A204.1 (cell line): ENCODE results near the gene ACOXL.
"Not testable (repeated sequence)": the region's sequence is repeated elsewhere in the genome, so short reads cannot be mapped to it uniquely, and the experiment has no call there.

Experiments used
- FAIRE-seq: peaks from 2 replicates; lab custom pipeline; 2012; peaks lifted over from hg19 to GRCh38; lab: Jason Lieb, UNC

Gene ACOXL

DNA sequence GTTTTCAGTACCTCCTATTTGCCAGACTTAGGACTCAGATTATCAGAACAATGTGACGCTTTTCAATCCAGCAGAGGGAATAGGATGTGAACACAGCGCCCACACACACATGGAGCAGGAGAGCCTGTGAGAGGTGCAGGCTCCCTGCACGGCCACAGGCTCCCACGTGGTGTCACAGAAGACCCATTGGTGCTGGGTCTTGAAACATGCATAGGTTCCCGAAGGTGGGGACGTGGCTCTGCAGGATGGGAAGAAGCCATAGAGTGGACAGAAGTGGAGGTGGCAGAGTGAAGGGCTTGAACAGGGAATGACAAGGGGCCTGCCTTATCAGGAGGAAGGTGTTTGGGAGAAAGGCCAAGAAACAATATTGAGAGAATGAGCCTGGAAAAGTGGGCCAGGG, 309.9 kb downstream of the ACOXL start:
- FAIRE-seq = no peak

DNA sequence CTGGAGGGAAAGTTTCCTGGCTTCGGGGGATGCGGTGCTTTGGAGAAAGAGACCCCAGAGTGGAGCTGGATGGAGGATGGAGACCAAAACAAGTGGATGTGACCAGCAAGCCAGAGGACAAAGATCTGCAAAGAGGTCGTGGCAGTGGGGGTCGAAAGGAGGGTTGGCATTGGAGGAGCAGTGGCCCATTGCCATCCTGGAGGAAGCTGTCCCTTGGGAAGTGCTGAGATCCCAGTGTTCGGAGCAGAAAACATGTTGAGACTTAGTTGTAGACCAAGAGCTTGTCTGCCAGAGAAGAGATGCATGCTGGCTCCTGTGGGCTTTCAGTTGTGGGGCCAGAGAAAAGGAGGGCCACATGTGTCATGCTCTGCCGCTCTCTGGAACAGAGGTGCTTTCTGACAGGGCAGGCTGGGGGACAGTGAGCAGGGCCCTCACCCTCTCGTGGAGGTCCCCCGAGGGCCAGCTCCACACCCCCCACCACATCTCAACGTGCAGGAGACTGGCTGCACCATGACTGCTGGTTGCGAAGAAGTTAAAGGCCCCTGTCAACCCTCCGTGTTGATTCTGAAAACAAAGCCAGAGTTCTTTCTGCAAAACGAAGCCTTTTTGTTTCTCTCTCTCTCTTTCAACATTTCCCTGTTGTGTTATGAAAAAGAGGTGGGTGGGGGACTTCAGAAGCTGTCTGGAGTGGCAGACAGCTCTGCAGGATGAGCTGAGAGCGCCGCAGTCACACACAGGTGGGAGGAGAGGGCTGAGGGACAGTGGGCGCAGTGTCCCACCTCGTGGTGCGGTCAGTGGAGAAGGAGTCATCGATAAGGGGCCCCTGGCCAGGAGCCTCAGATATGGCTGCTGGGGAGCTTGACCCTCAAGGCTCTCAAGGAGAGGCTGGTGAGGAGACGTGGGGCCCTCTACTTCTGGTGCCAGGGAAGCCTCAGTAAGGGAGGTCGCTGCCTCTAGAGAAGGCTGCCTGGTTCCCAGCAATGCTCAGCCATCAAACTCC, 310.7 kb downstream of the ACOXL start:
- no peak for FAIRE-seq

DNA sequence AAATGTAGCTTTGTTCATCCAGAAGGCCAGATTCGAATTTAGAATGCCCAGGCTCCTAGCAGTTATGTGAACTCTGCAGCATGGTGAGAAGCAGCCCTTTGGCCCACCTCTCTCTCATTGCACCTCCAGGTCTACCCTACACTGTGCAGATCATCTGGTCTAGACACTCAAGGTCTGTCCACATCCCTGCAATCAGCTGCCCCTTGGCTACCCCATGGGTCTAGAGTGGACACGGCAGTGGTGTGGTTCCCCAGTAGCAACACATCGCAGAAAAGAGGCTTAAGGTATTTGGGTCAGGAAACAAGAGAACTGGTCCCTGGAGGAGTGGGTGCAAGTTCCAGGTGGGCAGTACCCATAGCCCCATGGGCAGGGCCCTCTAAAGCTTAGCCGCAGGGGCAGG, 311.7 kb downstream of the ACOXL start:
- FAIRE-seq = no peak

DNA sequence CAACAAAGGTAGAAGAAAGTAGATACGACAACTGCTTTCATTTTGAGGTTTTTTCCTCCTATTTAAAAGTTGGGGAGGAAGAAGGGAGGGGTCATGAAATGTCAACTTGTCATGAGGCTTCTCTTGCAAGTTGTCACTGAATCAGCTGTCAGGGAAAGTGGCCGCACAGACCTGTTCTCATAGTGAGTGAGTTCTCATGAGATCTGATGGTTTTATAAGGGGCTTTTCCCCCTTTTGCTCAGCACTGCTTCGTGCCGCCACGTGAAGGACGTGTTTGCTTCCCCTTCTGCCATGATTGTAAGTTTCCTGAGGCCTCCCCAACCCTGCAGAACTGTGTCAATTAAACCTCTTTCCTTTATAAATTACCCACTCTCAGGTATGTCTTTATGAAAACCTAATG, 312.9 kb downstream of the ACOXL start:
- FAIRE-seq = not testable (repeated sequence)

DNA sequence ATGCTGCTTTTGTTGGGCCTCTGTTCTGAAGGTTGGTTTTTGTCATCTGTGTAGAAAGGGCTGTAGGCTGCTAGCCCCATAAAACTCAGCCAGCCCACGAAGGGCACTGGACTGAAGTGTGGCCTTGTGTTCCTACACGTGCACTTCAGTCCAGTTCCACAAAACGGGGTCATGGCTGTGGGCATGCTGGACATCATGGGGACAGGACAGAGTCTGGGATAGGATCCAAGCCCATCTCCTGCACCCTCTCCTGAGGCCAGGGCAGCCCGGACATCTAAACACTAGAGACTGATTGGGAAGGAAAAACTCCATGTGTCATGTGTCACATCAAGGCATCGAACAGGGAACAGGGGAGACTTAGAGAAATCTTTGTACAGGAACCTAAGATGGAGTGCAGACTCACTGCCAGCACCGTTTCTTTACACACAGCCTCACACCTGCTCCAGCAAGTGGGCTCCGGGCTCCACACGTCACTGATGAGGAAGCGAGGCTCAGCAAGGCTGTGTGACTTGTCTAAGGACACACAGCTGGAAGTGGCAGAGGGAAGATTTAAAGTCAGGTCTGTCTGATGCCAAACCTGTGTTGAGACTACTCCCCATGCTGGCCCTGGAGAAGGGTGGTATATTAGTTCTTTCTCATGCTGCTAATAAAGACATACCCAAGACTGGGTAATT, 313.5 kb downstream of the ACOXL start:
- FAIRE-seq = no peak

DNA sequence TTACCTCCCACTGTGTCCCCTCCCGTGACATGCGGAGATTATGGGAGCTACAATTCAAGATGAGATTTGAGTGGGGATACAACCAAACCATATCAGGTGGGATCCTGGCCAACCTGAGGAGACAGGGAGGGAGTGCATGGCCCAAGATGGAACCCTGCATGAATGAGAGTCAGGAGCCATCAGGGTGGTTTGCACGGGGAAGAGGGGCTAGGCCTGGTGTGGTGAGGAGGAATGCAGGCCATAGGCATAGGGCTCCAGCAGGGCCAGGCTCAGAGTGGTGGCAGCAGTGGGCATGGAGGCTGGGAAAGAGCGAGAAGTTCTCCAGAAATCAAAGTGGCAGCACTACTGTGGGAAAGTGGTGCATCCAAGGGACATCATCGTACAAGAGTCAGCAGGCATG, 314.3 kb downstream of the ACOXL start:
- no peak for FAIRE-seq

DNA sequence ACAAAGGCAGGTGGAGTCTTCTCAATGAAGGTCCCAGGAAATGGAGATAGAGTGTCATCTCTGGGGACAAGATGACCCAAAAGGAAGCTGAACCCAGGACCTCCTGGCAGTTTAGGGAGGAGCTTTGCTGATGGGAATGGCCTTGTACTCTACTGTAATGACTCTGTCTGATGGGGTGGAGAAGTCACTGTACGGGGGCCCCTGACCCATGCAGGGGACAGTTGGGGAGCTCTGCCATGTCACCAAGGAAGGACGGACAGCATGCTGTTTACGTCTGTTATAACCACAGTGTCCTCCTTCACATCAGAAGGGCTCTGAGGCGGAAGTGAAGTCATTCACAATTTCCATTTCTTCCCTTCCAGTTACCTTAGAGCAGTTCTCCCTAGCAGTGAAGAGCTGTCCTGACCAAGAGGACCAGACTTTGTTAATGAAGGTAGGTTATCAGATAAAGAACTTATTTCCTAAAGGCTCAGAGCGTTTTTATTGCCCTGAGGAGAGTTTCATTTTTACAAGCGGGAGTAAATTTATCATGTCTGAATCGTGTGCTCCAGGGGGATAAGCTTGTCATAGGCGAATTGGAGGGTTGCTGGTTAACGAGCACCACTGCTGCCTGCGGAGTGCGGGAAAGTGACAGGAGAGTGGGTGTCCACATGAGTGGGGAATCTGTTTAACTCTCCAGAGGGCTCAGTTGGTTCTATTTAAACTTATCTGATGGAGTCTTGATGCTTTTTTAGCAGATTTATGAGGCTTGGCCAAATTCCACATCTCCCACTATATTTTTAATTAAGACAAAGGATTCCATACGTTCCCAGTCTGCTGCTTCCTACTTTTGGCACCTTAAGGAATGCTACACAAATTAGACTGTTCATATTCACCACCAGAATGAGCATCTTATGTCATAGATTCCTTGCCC, 316.7 kb downstream of the ACOXL start:
- FAIRE-seq = no peak

DNA sequence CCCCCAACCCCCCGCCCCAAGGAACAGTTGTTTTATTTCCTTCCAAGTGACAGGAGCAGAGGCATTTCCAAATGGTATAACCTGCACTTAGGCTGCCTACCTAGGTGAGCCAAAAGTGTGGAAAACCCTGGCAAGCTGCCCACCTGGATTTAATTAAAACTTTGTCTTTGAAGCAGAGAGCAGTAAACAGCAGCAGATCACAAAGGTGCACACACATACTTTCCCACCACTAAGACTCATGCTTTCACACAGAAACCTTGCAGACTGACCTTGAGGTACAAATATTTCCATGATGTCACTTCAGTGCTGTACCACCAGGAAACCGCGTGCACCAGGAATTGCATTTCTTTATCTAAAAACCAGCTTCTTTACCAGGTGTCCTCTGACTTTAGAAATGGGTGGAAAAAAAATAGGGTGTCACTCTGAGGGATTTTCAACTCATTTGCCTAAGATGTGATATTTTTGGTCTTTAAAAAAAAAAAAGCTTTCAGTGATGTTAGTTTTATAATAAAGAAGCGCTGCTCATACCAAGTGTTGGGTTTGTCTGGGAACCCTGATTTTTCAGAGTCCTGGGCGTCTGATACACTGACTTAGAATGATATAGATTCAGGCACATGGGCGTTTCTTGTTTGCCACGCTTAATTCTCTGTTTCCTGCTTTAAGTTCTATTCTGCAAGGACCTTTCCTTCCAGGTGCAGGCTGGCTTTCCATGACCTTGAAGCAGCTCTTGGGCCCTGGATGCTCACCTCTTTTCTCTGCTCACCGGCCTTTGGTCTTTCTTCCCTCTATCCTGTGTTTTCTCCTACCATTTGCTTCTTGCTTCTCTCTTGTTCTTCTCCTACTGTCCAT, 317.6 kb downstream of the ACOXL start:
- no peak for FAIRE-seq

DNA sequence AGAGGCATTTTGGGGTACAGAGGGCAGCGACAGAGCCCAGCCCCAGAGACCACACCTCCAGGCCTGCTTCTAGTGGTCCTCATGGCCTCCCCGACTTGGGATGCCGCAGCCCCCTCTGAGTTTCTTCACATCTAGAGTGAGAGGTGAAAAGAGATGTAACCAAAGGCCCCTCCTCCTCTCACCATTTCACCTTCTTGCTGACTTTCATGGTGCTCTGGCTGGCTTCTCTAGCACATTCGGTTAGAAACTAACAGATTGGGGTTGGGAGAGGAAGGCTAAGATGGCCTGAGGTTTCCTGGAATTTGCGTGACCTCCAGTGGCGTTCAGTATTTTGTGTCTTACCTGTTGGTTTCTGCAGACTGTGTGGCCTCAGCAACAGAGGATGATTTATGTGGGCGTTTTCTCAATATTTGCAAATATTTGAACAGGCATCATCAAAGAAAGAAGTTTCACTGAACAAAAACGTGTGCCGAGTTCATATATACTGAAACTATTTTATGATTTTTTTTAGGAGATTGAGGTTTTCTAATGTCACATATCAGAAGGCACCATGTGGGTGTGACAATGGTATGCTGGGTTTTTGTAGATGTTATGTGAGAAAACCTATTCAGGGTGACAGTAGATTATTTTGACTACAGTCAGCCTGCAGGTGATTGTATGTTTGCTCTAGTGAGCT, 318.5 kb downstream of the ACOXL start:
- no peak for FAIRE-seq

DNA sequence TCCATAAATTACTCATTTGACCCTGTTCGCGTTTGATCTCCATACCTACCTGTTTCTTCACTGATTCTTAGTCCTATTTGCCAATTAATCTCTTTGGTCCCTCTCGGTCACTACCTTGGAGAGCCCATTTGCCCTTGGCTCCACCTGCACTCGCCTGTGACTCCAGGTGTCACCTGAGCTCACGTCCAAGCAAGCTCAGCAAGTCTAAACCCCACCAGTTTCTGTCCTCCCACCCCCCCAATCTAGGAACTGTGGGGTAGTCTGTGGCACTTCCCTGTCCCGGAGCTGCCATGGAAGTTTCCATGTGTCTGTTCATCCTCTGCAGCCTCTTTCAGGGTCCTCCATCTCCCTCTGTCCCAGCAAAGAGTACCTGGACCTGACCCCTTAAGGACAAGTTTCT, 320.2 kb downstream of the ACOXL start:
- FAIRE-seq = no peak

DNA sequence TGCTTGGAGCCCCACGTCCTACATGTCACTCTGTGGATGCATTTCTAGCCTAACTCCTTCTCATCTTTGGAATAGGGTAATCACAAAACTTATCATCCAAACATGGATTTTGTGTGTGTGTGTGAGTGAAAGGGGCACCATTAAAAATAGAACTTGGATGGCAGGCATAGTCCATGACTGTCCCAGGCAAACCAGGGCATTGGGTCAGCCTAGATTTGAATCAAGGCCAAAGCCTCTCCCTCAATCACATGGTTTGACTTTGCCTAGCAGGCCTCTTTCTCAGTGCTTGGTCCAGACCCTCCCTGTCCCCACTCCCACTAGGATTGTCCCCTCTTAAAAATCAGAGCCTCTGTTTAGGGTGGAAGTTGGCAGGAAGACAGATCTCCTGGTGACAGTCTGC, 320.9 kb downstream of the ACOXL start:
- FAIRE-seq = no peak

DNA sequence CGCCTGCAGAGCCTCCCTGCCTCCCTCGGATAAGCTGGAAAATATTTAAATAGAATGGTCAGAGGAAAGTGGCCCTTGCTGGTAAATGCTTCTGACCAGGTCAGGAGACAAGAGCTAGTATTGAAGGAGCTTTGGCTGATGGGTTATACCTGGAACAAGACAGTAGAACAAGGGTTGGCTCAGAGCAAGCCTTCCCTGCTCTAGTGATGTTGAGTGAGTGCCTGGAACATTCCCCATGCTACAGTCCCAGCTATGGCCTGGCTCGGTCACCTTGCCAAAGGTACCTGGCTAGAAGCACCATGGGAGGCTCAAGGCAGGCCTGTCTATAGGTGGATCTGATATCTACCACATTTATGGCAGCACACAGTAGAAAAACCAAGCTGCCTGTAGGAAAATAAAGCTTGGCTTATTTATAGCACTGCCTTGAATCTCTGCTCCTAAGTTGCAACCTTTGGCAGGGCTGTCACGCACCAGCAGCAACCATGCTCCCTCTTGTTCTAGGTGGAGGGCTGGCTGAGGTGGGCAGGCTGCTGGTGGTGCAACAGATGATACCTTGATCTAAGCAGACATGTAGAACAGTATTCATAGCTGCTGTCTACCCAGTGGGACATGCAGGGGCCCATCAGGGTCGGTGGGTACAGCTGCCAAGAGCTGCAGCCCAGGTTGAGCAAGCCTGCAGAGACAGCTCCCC, 321.6 kb downstream of the ACOXL start:
- no peak for FAIRE-seq

DNA sequence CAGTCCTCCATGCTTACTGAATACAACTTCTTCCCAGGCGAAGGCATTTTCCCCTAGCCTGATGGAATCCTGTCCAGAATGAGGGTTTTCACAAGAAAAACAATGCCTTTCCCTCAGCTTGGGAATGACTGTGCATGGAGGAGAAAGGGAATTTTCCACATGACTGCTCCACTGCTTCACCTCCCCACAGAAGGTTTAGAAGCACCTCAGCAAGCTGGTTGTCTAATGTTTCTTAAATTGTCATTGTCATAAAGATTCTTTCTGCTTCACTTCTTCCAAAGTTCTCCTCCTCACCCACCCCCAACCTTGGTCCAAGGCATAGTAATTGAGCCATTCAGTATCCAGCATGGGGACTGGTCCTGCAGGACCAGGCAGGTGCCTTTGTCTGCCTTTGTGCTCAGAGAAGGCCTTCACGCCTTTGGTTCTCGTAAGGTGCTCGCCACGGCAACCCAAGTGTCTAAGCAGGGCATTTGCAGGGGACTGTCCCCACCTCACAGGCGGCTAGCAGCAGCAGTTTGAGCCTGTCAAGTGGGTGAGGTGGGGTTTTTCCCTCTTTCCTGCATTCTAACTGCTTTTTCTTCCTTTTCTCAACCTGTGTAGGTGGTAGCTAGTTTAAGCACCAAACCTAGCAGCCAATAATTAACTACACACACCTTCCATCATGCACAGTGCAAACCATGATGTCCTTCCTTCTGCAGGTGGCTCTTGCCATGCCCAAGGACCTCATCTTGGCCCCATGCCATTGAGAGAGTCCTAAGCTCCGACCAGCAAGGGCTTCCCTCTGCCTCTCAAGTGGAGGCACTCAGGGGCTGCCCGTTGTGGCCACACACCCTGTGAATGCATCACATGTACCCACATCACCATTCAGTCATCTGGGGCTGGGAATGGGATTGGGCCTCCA, 322.7 kb downstream of the ACOXL start:
- FAIRE-seq = no peak

DNA sequence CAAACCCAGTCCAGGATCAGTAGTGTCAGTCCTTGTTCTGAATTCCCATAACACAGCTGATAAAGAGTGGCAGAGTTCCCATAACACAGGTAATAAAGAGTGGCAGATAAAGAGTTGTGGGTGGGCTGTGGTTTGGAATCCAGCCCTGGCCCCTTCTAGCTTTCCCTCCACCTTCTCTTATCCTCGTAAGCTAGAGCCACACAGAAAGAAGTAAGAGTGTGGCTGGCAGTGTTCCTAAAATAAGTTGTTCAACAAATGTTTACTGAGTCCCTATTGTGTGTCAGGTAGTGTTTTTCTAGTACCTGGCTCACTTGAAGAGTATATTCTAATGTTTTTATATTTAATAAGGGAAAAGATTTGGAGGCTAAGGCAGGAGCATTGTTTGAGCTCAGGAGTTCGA, 323.4 kb downstream of the ACOXL start:
- no peak for FAIRE-seq

DNA sequence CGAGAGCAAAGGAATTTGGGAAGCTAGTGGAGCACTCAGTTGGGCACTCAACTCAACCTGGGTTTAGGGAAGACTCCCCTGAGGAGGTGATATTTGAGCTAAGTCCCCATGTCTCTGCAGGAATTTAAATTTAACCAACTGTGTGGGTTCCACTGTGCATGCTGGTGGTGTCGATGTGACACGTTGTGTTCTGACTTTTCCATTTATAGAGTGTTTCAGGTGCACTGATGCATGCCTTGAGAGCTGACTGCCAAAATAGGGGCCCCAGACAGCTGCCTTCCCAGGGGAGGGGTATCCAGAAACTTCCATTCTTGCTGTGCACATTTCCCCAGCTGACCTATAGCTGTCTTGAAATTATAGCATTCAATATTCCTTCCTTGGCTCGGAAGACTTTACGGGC, 324.7 kb downstream of the ACOXL start:
- FAIRE-seq = no peak

DNA sequence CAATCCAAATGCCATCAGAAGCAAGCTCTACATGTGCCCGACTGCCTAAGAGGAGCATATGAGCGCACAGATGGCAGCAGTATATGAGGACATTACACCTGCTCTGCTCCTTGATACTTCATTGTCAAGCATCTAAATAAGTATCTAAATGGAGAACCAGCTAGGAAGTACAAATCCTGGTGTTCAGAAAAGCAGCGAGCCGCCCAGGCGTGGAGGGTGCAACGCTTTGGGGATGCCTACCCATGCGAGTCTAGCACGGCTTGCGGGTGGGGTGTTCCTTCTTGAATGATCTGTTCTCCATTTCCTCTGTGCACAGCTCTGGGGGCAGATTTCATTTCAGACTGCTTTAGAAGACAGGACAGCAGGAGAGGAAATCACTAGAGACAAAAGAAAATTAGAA, 325.3 kb downstream of the ACOXL start:
- FAIRE-seq = no peak

DNA sequence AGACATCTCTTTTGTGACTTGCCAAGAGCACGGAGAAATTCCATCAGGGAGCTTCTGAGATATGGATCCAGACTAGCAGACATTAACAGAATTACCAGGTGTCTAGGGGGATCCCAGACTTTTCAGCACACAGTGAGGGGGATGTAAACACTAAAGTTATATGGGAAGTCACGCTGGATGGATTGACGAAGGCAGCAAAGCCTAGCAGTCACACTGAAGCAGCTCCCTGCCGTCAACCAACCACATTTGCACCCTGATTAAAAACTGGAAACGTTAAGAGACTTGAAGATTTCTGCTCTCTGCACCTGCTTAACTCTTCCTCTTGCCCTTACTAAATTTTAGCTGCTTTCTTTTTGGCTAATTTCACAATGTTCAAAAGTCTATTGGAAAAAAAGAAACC, 325.9 kb downstream of the ACOXL start:
- no peak for FAIRE-seq

DNA sequence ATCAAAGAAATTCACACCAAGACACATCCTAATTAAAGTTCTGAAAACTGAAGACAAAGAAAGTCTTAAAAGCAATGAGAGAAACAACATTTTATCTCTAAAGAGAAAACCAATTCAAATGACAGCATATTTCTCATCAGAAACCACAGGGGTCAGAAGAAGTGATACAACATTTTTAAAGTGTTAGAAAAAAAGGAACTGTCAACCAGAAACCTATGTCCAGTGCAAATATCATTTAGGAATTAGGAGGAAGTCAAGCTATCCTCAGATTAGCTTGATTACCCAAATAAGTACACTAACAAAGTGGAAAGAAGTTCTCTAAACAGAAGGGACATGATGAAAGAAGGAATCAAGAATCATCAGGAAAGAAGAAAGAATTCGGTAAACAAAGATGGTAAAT, 328.8 kb downstream of the ACOXL start:
- no peak for FAIRE-seq

DNA sequence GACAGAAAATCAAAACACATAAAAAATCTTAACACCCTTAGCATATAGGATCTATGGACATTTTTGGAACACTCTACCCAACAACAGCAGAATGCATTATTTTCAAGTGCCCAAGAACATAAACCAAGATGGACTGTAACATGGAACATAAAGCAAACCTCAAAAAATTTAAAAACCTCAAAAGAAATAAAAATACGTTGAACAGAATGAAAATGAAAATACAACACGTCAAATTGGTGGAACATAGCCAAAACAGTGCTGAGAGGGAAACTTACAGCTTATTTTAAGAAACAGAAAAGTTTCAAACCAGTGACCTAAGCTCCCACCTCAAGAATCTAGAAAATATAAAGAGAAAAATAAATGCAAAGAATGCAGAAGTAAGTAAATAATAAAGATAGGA, 330.0 kb downstream of the ACOXL start:
- FAIRE-seq = no peak
